Mesothelial cell of epicardium (in vitro differentiated cells): ENCODE data around the gene PIWIL4. TPM values are rescaled to one million over a fixed set of nuclear protein-coding genes. Genes with fewer than 3 reads are reported as not detected.
A peak's percentile ranks its signal among the peaks of the same experiment; 100 is the strongest.

Source experiments
- DNase-seq, 2 experiments: peaks; one replicate each; pipeline ENCODE4 v3.0.0; 2021; ENCODE audit warnings: low spot score in 2 of 2; ENCODE audit not compliant: unreplicated experiment in 2 of 2
- H3K27ac Mint-ChIP-seq: 2 replicates; pipeline ENCODE4 v1.8.0; 2021; ENCODE audit warnings: mixed read lengths
- H3K27me3 Mint-ChIP-seq: 2 replicates; pipeline ENCODE4 v1.8.0; 2021; ENCODE audit warnings: low read depth, mixed read lengths
- H3K36me3 Mint-ChIP-seq: 2 replicates; pipeline ENCODE4 v1.8.0; 2021; ENCODE audit warnings: mixed read lengths
- H3K4me1 Mint-ChIP-seq: 2 replicates; pipeline ENCODE4 v1.8.0; 2021; ENCODE audit warnings: mixed read lengths
- H3K4me3 Mint-ChIP-seq: 2 replicates; pipeline ENCODE4 v1.8.0; 2021; ENCODE audit warnings: mild to moderate bottlenecking, moderate library complexity, mixed read lengths
- H3K9me3 Mint-ChIP-seq: 2 replicates; pipeline ENCODE4 v1.8.0; 2021; ENCODE audit warnings: mixed read lengths
- total RNA-seq: library from RNA; stranded (reverse); gene quantifications from 3 replicates; pipeline ENCODE4 v1.2.1, GENCODE V29; 2021
- TF ChIP-seq, protein P1 (sequence below): fragments of 200-600 bp; sonication (generic); IDR thresholded peaks from one replicate; pipeline ENCODE4 v1.5.0; 2021; ENCODE audit warnings: antibody characterized with exemption; ENCODE audit not compliant: unreplicated experiment

PIWIL4 gene
- total RNA-seq, 1 donor from 2014 or later: 4.9 TPM

DNA sequence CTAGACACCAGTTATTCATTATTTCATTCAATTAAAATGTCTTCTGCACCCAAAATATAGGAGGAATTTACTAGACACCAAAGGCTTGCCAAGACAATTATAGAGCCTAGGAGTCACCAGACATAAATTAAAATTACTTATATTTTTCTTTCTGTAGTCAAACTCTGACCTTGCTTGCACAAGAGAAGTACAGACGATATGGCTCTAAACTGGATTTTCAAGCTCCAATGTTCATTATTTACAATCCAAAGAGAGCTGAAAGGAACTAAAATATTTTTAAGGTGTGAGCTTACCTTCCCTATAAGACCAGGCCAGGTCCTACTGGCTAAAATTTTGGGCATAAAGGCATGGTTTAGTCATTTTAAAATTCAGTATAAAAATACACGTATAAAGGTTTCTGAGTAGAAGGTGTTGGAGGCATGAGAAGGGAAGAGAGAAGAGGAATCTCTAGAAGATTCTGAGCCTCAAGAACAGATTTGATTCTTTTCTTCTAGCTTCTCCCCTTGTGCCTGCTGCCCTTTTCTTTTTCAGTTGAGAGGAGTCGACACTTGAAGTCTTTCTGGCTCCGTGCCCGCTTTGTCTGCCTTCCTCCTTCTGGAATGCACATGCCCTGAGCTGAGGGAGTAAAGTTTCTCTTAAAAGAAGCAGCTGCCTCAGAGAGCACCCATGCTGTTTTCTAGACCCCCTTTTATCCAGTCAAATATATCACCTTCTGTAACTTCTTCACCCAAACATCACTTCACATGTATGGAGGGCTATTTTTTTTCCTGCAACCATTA lies 41.4 kb upstream of the PIWIL4 start:
- DNase-seq: peak; percentile 75 to 85
- Mint-ChIP-seq H3K4me3 (peak overlapping the region; percentile 1), H3K9me3 (no peaks in the 10 kb centered on the region), H3K27ac (peak overlapping the region; percentile 98), H3K27me3 (no peaks in the 10 kb centered on the region), H3K36me3 (no peaks in the 10 kb centered on the region), H3K4me1 (peaks cover 53% of the 10 kb centered on the region)
- TF ChIP-seq, protein P1, sequence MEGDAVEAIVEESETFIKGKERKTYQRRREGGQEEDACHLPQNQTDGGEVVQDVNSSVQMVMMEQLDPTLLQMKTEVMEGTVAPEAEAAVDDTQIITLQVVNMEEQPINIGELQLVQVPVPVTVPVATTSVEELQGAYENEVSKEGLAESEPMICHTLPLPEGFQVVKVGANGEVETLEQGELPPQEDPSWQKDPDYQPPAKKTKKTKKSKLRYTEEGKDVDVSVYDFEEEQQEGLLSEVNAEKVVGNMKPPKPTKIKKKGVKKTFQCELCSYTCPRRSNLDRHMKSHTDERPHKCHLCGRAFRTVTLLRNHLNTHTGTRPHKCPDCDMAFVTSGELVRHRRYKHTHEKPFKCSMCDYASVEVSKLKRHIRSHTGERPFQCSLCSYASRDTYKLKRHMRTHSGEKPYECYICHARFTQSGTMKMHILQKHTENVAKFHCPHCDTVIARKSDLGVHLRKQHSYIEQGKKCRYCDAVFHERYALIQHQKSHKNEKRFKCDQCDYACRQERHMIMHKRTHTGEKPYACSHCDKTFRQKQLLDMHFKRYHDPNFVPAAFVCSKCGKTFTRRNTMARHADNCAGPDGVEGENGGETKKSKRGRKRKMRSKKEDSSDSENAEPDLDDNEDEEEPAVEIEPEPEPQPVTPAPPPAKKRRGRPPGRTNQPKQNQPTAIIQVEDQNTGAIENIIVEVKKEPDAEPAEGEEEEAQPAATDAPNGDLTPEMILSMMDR: no peak

DNA sequence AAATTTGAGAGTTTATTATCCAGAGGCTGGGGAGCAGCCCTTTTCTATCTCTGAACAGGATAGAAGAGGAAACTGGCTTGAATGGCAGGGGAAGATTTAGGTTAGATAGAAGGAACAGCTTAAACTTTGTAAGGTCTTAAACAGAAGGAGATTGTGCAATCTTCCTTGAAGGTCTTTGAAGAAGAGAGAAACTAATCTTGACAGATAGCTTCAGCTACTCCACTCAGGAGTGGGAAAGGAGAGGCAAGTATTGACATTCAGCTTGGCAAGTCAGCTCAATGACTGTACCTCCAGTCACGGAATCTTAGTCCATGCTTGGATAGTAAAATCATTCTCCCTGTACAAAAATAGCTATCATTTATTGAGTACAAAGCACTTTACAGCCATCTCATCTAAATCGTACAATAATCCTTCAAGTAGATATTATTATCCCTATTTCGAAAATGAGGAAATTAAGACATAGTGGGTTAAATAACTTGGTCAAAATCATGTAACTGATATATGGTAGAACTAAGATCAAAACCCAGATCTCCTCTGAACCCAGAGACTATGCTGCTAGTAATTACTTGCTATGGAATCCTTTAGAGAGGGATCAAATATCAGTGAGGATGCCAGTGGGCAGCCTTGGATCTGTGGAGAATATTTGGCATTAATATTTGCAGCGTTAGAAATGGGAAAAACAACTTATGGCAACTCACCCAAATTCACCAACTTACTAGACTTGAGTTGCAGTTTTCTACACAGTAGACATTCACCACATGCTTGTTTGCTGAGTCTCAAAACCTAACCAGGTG lies 40.3 kb upstream of the PIWIL4 start:
- TF ChIP-seq, protein P1: no peak
- no peaks in the 10 kb centered on the region for H3K36me3 Mint-ChIP-seq
- no peak overlapping the region for H3K4me3 Mint-ChIP-seq
- H3K27me3 Mint-ChIP-seq: no peaks in the 10 kb centered on the region
- no peak for DNase-seq
- H3K27ac Mint-ChIP-seq: peak overlapping the region; percentile 98
- peaks cover 53% of the 10 kb centered on the region for H3K4me1 Mint-ChIP-seq
- no peaks in the 10 kb centered on the region for H3K9me3 Mint-ChIP-seq

GRCh38 chr11:94528551-94528950 lies 38.6 kb upstream of the PIWIL4 start:
- H3K27me3 Mint-ChIP-seq: no peaks in the 10 kb centered on the region
- H3K36me3 Mint-ChIP-seq: no peaks in the 10 kb centered on the region
- peaks cover 48% of the 10 kb centered on the region for H3K4me1 Mint-ChIP-seq
- no peak for DNase-seq
- H3K9me3 Mint-ChIP-seq: no peaks in the 10 kb centered on the region
- TF ChIP-seq, protein P1: no peak
- H3K27ac Mint-ChIP-seq: peak overlapping the region; percentile 83
- no peak overlapping the region for H3K4me3 Mint-ChIP-seq

DNA sequence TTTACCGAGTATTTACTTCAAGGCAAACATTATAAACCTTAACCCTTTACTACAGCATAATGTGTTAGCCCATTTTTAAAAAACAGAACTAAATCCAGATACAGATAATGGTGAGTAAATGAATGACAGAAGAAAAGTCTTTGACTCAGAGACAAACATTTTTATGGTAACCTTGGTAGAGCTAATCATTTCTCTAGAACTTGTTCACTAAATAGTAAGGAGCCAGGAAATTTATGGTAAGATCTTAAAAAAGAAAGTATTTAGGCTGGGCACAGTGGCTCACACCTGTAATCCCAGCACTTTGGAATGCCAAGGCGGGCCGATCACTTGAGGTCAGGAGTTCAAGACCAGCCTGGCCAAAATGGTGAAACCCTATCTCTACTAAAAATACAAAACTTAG lies 35.0 kb upstream of the PIWIL4 start:
- TF ChIP-seq, protein P1: no peak
- Mint-ChIP-seq H3K27ac (no peak overlapping the region), H3K4me1 (peaks cover 27% of the 10 kb centered on the region), H3K36me3 (no peaks in the 10 kb centered on the region), H3K9me3 (no peaks in the 10 kb centered on the region), H3K4me3 (no peak overlapping the region), H3K27me3 (no peaks in the 10 kb centered on the region)
- DNase-seq: no peak

DNA sequence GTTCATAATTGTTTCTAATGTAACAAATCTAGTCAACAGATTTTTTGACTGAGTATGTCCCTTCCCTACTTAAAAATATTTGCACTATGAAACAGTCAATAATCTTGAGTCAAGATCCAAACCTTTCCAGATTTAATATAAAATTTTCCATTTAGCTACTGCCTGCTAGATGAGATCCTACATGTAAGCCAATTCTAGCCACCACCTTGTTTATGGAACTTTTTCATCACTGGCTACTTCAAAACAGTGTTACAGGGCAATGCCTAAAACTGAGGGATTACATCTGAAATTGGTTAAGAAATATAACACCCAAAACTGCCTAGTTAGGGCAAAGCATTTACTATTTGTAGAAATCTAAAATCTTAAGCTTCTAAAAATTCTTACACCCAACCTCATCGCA lies 34.0 kb upstream of the PIWIL4 start:
- TF ChIP-seq, protein P1: no peak
- no peak overlapping the region for H3K27ac Mint-ChIP-seq
- no peak for DNase-seq
- H3K4me1 Mint-ChIP-seq: peaks cover 22% of the 10 kb centered on the region
- H3K4me3 Mint-ChIP-seq: no peak overlapping the region
- no peaks in the 10 kb centered on the region for H3K9me3 Mint-ChIP-seq
- no peaks in the 10 kb centered on the region for H3K36me3 Mint-ChIP-seq
- H3K27me3 Mint-ChIP-seq: no peaks in the 10 kb centered on the region
